ENCODE results near the gene LIPE. TPM values are rescaled to one million over a fixed set of nuclear protein-coding genes. Genes with fewer than 3 reads are reported as not detected.

Gene LIPE
- total RNA-seq, 8 experiments from 2014 or later = 4.2 to 13.5 (median 7.2) TPM

DNA sequence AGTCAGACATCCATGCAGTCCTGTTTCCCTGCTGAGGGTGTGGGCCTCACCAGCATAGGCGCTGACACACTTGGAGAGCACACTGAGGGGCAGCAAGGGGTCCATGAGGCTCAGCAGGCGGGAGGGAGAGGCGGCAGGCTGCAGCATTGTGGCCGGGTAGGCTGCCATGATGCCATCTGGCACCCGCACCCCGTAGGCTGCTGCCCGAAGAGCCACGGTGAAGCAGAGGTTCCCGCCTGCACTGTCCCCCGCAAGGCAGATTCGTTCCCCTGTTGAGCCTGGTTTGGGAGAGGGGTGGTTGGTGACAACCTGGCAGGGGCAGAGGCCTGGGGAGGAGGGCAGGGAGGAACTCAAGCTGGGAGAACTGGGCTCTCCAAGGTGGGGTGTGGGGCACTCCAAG lies 21.1 kb downstream of the LIPE start:
- no peak overlapping the region for H3K4me3 ChIP-seq
- in situ Hi-C loops (cut with MboI; ENCODE audit: low pct_unique_long_range_greater_than_20kb in 2 of 9, low sequenced_read_pairs in 9 of 9, unreplicated experiment in 9 of 9) = no loop called here
- WGBS, 10 experiments = 33 to 94% (median 73%) methylated on average over 1 to 6 of the region's 11 CpGs; no CpG with 5 or more reads in 7 of the 10 experiments
- peaks cover 28 to 31% of the 10 kb centered on the region in 2 donors for H3K4me1 ChIP-seq (replicated peaks in 1 of 2)
- ATAC-seq (replicated peaks in 6 of 8) = no peak
- no peak overlapping the region for H3K27ac ChIP-seq

DNA sequence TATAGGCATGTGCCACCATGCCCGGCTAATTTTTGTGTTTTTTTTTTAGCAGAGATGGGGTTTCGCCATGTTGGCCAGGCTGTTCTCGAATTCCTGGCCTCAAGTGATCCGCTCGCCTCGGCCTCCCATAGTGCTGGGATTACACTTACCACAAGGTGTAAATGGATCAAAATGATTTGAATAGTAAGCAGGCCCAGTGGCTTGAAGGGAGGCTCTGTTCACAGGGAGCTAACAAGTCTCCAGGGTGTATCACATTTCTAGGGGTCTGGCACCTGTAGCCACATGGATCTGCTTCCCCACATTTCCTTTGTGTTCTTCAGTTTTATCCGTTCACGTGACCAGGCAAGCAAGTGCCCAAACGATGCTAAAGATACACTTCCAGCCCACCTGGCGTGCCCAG lies 23.6 kb downstream of the LIPE start:
- in situ Hi-C loops (cut with MboI; ENCODE audit: low pct_unique_long_range_greater_than_20kb in 2 of 9, low sequenced_read_pairs in 9 of 9, unreplicated experiment in 9 of 9) = no loop called here
- Histone ChIP-seq H3K27ac (no peak overlapping the region), H3K4me3 (no peak overlapping the region), H3K4me1 (replicated peaks in 1 of 2) (peaks cover 18 to 22% of the 10 kb centered on the region in 2 donors)
- WGBS, 10 experiments = 80 to 100% (median 100%) methylated on average over 1 to 9 of the region's 10 CpGs
- ATAC-seq (replicated peaks in 6 of 8) = no peak

DNA sequence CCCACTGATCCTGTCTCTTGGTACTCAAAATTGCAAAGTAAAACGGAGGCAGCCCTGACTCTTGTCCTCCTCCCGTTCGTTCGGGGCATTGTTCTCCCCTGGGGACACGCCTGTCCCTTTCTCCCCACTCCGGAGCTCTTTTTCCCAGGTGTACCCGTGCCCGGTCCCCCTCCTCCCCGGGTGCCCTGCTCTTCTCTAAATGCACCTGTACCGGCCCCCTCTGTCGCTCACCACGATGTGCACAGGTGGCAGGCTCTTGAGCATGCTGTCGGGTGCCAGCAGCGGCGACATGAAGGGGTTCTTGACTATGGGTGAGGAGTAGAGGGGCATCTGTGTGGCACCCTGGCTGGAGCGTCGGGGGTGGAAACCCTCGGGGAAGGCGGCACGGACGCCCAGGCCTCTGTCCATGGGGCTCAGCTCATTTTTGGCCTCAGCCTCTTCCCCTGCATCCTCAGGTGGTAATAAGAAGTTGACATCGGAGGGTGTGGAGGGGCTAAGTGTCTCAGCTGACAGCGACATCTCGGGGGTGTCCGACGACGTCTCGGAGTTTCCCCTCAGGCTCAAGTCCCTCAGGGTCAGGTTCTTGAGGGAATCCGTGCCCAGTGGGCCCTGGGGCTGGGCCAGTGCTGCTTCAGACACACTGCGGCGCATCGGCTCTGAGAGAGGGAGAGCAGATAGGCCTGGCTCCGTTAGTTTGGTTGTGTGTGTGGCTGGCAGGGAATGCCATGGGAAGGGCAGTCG lies 24.6 kb downstream of the LIPE start:
- peak overlapping the region; percentile 50 to 74 (median 64) for H3K4me3 ChIP-seq
- peak overlapping the region; percentile 74 to 76 for H3K27ac ChIP-seq
- peak in 2 of 8 experiments; percentile 0 to 1 for ATAC-seq (replicated peaks in 6 of 8)
- peaks cover 9 to 19% of the 10 kb centered on the region in 2 donors for H3K4me1 ChIP-seq (replicated peaks in 1 of 2)
- 49 to 70% methylated on average over 6 to 8 of the region's 34 CpGs; no CpG with 5 or more reads in 8 of the 10 experiments for WGBS, 10 experiments
- in situ Hi-C loops (cut with MboI; ENCODE audit: low pct_unique_long_range_greater_than_20kb in 2 of 9, low sequenced_read_pairs in 9 of 9, unreplicated experiment in 9 of 9) = no loop called here

DNA sequence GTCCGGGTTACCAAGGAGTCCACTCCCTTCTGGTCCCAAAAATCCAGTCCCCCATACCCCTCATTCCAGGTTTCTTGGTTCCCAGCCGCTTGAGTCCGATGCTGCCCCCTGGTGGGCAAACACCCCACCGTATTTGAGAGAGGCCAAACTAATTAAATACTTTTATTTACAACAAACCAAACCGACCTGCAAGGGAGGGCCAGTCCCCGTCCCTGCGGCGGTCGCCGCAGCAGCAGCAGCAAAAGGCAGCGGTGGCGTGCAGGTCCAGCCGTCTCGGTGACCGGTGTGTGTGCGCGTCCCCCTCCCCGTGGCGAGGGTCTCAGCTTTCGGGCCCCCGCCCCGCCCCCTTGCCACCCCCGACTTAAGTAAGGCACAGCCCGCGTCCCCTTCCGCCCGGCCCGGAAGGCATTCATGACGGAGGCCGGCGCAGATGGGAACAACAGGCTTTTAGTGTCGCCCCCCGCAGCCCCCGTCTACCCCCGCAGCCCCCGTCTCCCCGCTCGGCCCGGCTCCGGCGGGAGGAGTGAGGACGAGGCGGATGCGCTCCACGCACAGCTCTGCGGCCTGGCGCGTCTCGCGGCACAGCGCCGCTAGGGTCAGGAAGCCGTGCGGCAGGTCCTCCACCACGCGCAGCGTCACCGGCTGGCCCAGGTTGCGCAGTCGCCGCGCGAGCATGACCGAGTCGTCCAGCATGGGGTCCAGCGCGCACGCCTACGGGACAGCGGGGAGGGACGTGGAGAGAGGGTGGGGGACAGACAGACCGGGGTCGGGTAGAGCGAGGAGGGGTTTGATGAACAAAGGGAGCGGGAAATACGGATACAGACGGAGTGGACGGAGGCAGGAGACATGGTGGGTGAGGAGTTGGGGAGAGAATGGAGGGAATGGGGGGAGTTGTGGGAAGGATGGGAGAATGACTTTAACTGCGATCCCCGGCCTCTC lies 25.6 kb downstream of the LIPE start:
- 0 to 20% (median 0%) methylated on average over 1 to 15 of the region's 80 CpGs; no CpG with 5 or more reads in 5 of the 10 experiments for WGBS, 10 experiments
- H3K27ac ChIP-seq = peak overlapping the region; percentile 74 to 76
- in situ Hi-C loops (cut with MboI; ENCODE audit: low pct_unique_long_range_greater_than_20kb in 2 of 9, low sequenced_read_pairs in 9 of 9, unreplicated experiment in 9 of 9) = no loop called here
- H3K4me1 ChIP-seq (replicated peaks in 1 of 2) = peaks cover 9 to 21% of the 10 kb centered on the region in 2 donors
- peak overlapping the region; percentile 50 to 74 (median 64) for H3K4me3 ChIP-seq
- ATAC-seq (replicated peaks in 6 of 8) = peak; percentile 54 to 79 (median 76)

DNA sequence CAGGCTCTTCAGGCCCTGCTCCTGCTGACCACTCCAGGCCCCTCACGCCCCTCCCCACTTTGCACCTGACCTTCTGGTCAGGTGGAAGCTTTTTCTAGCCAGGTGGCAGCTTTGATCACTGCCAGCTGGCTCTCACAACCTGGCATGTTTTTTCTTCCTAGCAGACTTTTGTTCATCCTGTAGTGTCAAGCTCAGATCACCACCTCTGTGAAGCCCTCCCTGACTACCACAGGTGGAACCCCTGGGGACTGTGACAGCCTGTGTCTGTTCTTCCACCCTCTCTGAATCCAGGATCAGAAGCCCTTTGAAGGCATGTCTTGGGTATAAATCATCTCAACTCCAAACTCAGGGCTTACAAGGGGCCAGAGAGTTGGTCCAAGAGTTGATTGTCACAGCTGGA lies 26.8 kb downstream of the LIPE start:
- no peak overlapping the region for H3K27ac ChIP-seq
- WGBS, 10 experiments = 100% methylated on average over 1 of the region's 1 CpG; no CpG with 5 or more reads in 8 of the 10 experiments
- in situ Hi-C loops (cut with MboI; ENCODE audit: low pct_unique_long_range_greater_than_20kb in 2 of 9, low sequenced_read_pairs in 9 of 9, unreplicated experiment in 9 of 9) = no loop called here
- H3K4me1 ChIP-seq (replicated peaks in 1 of 2) = peaks cover 17 to 25% of the 10 kb centered on the region in 2 donors
- no peak for ATAC-seq (replicated peaks in 6 of 8)
- H3K4me3 ChIP-seq = no peak overlapping the region

DNA sequence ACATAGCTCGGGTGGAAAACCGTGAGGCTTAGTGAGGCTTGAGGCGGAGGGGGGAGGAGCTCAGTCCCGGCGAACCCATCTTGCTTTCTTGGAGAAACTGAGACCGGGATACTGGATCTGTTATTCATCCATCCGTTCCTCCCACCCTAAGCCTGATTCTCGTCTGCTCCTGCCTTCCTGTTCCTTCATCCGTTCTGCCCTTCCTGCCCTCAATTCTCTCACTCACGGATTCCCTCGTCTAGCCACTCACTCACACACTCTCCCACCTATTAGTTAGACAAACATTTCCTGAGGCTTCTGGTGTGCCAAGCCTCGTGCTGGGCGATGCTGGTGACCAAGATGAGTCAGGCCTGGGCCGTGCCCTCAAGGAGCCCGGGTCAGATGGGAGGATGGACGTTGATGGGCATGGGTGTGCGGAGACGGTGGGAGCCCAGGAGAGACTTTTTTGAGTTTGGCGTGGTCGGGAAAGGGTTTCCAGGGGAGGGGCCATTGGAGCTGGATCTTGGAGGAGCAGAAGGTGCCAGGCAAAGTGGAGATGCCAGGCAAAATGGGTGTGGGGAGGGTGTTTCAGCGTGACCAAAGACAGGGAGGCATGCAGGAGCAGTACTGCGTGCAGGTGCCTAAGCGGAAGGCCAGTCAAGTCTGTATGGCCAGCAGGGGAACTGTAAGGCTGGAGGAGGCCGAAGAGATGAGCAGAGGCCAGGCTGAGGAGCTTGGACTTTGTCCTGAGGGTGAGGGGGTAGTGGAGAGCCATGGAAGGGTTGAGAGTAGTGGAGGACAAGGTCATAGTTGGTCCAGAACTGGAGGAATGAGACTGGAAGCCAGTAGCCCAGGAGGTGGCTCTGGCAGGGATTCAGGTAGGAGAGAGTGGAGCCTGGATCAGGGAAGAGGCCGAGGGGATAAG lies 29.7 kb downstream of the LIPE start:
- H3K4me3 ChIP-seq = peak overlapping the region; percentile 43 to 78 (median 57)
- peak in 2 of 8 experiments; percentile 2 to 4 for ATAC-seq (replicated peaks in 6 of 8)
- peaks cover 20 to 22% of the 10 kb centered on the region in 2 donors for H3K4me1 ChIP-seq (replicated peaks in 1 of 2)
- in situ Hi-C loops (cut with MboI; ENCODE audit: low pct_unique_long_range_greater_than_20kb in 2 of 9, low sequenced_read_pairs in 9 of 9, unreplicated experiment in 9 of 9) = no loop called here
- H3K27ac ChIP-seq = peak overlapping the region in 1 of 2 donors; percentile 76
- 0 to 100% (median 9%) methylated on average over 1 to 20 of the region's 25 CpGs; no CpG with 5 or more reads in 2 of the 10 experiments for WGBS, 10 experiments

DNA sequence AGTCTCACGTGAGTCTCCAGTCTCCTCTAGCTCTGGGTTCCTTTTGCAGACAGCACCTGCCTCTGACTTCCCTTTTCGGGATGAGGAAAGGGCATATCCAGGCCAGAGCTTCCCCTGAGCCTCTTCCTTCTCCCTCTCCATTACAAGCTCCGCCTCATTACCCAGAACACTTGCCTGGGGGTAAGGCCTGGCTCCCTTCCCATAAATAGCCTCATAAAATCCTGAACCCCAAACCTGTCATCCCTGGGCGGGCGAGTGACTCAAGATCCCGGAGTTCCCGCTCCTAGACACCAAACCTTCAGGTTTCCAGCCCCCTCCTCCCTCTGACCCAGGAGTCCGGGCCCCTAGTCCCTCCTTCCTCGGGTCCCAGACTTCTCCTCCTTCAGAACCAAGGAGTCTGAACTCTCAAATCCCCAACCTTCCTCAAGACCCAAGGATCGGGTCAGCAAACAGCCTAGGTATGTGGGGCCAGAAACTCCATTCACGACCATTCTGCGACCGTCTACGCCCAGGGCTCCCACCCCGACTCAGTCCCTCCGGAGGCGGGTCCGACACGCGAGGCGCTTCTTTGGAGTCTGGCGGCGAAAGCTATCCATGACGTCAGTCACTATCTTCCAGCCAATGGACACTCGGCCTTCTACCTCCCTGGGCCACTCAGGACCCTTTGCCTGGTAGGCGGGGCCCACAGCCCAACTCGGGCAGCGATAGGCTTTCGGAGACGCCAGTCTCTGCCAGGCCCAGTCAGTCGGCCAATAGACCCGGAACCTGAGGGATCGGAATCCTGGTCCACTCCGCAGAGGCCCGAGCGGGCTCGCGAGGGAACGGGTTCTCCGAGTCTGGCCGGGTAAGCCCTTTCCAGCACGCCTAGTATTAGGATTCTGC lies 30.6 kb downstream of the LIPE start:
- Histone ChIP-seq H3K4me1 (replicated peaks in 1 of 2) (peaks cover 17% of the 10 kb centered on the region in 2 donors), H3K4me3 (peak overlapping the region; percentile 43 to 78 (median 57)), H3K27ac (peak overlapping the region; percentile 36 to 76)
- 0 to 53% (median 8%) methylated on average over 2 to 14 of the region's 42 CpGs; no CpG with 5 or more reads in 1 of the 10 experiments for WGBS, 10 experiments
- peak; percentile 88 to 95 (median 92) for ATAC-seq (replicated peaks in 6 of 8)
- in situ Hi-C loops (cut with MboI; ENCODE audit: low pct_unique_long_range_greater_than_20kb in 2 of 9, low sequenced_read_pairs in 9 of 9, unreplicated experiment in 9 of 9) = no loop called here

DNA sequence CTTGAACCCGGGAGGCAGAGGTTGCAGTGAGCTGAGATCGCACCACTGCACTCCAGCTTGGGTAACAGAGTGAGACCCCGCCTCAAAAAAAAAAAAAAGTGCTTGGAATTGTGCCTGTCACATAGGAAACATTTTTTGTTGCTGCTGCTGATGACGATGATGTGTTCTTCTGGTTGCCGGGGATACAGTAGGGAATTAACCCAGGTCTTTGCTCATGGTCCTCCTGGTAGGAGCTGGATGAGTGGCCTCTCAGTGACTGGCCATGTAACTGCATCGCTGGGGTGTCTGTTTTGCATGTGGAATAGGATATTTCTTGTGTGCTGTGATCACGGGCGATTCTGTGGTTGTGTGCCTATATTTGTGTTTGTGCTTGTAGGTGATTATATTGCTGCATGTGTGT lies 32.4 kb downstream of the LIPE start:
- in situ Hi-C loops (cut with MboI; ENCODE audit: low pct_unique_long_range_greater_than_20kb in 2 of 9, low sequenced_read_pairs in 9 of 9, unreplicated experiment in 9 of 9) = no loop called here
- whole genome bisulfite sequencing, 10 experiments = 49 to 85% (median 64%) methylated on average over 2 to 5 of the region's 8 CpGs; no CpG with 5 or more reads in 4 of the 10 experiments
- H3K4me3 ChIP-seq = no peak overlapping the region
- ATAC-seq (replicated peaks in 6 of 8) = no peak
- H3K4me1 ChIP-seq (replicated peaks in 1 of 2) = peaks cover 13 to 23% of the 10 kb centered on the region in 2 donors
- no peak overlapping the region for H3K27ac ChIP-seq

DNA sequence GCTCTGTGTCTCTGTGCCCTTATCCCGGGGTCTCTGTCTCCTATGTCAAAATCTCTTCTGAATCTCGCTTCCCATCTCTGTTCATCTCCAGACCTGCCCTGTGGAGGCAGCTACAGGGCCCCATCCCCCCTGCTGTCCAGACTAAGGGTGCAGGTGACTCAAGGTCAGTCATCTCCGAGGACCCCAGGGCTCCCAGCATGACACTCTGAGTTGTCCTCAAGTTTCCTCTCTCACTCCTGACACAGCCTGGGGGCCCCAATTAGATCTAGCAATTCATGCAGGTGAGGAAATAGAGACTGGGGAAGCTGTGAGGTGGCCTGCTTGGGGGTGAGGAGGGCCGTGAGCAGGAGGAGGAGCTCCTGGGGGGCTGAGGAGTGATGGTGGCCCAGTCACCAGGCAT lies 35.0 kb downstream of the LIPE start:
- WGBS, 10 experiments = 40 to 100% (median 67%) methylated on average over 1 to 2 of the region's 4 CpGs; no CpG with 5 or more reads in 6 of the 10 experiments
- no peak for ATAC-seq (replicated peaks in 6 of 8)
- in situ Hi-C loops (cut with MboI; ENCODE audit: low pct_unique_long_range_greater_than_20kb in 2 of 9, low sequenced_read_pairs in 9 of 9, unreplicated experiment in 9 of 9) = no loop called here
- Histone ChIP-seq H3K27ac (no peak overlapping the region), H3K4me1 (replicated peaks in 1 of 2) (peaks cover 8 to 23% of the 10 kb centered on the region in 2 donors), H3K4me3 (no peak overlapping the region)

DNA sequence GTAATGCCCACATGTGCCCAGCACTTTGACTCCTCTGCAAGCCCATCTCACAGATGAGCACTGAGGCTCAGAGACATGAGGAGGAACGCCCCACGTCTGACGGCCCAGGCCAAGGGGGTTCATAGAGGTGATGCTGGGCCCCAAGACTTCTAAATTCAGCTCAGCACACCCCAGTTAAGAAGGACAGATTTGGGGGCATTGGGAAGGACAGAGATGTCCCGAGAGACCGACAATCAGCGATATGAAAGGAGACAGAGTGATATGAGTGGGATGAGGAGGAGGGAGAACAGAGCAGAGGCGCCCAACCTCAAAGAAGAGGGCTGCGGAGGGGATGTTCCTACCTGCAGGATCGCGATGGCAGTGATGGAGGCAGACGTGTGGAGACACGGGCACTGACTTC lies 37.3 kb downstream of the LIPE start, which contains the start of gene CNFN:
CNFN (minus strand) TSS at position 399 of the 400 bp plus-strand sequence. CDS start 1,260 bp downstream, outside the sequence.
- H3K27ac ChIP-seq = no peak within 1 kb of the TSS
- in situ Hi-C loops (cut with MboI; ENCODE audit: low pct_unique_long_range_greater_than_20kb in 2 of 9, low sequenced_read_pairs in 9 of 9, unreplicated experiment in 9 of 9) = no loop called here
- no peak for ATAC-seq (replicated peaks in 6 of 8)
- peaks cover 4 to 10% of the 10 kb centered on the region in 2 donors for H3K4me1 ChIP-seq (replicated peaks in 1 of 2)
- WGBS, 10 experiments = 40 to 100% (median 80%) methylated on average over 1 to 4 of the region's 12 CpGs; no CpG with 5 or more reads in 3 of the 10 experiments
- H3K4me3 ChIP-seq = no peak within 1 kb of the TSS

DNA sequence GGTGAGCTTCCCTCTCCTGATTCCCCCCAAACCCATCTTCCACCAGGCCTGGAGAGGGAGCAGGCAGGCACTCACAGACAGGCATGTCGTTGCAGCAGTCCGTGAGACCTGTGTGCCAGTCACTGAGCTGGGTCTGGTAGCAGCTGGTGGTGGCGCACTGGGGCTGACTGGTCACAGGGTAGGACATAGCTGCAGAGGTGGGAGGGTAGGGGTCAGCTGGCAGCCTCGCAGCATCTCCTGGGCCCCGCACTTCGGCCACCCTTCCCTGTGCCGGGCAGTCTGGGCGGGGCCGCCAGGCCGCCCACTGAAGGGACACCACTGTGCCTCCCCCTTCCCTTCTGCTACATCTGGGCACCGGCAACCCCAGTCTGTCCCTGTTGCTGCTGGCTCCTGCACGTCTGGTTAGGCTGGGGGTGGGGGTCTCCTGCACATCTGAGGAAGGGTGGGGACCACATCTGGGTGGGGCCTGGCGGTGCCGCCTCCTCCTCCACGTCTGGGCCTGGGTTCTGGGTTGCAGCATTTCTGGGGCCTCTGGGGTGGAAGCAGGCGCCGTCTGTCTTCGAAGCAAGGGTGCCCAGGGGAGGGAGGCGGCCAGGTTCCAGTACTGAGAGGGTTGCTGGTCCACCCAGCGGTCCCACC lies 38.2 kb downstream of the LIPE start:
- Histone ChIP-seq H3K4me3 (no peak overlapping the region), H3K4me1 (replicated peaks in 1 of 2) (peaks cover 4 to 7% of the 10 kb centered on the region in 2 donors), H3K27ac (no peak overlapping the region)
- peak in 1 of 8 experiments; percentile 5 for ATAC-seq (replicated peaks in 6 of 8)
- in situ Hi-C loops (cut with MboI; ENCODE audit: low pct_unique_long_range_greater_than_20kb in 2 of 9, low sequenced_read_pairs in 9 of 9, unreplicated experiment in 9 of 9) = no loop called here
- WGBS, 10 experiments = 90 to 95% (median 92%) methylated on average over 2 to 4 of the region's 20 CpGs; no CpG with 5 or more reads in 7 of the 10 experiments
